ENCODE data around the gene TENM3.

The TENM3 gene

DNA sequence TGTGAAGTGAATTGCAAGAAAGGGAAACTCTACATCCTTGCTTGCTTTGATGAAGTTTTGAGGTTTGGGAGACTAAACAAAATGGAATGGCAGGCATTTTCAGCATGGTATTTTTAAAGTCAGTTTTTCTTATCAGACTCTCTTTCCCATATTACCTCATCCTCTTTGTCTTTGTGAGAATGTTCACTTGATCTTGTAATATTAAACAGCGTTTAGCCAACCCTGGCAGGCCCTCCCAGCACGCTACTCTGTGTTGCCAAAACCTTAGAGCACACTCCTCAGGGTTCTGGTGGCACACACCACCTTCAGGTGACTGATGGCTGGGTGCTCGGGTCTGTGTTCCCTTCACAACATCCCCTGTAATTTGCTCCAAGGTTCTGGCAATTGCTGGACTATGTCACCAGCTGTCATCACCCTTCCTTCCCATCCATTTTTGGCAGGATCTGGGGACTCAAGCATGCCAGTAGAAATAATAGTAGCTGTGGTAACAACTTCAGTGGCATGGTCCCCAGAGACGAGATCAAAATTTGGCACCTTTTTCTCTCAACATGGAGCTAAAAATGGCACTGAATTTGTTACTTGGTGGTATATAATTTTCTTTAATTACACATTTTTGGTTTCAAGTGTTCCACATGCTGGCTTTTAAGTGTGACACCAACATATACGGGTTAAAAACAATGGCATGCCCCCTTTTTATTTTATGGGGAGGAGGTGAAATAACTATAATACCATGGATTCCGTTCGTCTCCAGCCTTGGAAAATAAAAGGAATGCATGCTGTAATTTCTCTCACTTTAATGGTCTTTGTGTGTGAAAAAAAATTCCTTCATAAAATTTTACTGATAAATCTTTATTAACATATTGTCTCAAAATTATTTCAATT is 400.8 kb downstream of the TENM3 start:
- DNase-seq = no peak

DNA sequence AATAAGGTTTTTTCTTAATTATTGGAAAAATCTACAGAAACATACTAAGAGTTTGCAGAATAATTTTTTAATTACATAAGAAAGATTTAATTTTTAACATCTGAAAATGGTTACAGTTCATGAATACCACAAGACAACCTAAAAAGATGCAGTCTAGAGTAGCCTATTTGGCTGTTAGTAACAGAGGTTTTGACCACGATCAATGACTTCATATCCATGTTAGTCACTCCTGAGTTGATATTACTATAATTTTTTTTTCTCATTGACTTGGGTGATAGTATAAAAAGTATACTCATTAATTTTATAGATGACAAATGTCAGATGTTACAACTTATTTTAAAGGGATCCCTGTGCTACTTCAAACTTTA is 401.5 kb downstream of the TENM3 start:
- DNase-seq = no peak

DNA sequence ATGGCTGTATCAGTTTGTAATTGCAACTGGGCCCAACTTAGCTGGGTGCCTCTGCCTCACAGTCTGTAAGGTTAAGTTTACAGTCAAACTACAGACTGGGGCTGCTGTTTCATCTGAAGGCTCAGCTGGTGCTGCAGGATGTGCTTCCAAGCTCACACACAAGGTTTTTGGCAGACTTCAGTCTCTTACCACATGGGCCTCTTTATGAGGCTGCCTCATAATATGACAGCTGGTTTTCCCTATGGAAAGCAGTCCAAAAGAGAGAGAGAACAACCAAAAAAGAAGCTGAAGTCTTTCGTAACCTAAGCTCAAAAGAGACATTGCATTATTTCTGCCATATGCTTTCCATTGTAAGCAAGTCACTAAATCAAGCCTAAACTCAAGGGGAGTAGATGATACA is 402.3 kb downstream of the TENM3 start:
- no peak for DNase-seq

DNA sequence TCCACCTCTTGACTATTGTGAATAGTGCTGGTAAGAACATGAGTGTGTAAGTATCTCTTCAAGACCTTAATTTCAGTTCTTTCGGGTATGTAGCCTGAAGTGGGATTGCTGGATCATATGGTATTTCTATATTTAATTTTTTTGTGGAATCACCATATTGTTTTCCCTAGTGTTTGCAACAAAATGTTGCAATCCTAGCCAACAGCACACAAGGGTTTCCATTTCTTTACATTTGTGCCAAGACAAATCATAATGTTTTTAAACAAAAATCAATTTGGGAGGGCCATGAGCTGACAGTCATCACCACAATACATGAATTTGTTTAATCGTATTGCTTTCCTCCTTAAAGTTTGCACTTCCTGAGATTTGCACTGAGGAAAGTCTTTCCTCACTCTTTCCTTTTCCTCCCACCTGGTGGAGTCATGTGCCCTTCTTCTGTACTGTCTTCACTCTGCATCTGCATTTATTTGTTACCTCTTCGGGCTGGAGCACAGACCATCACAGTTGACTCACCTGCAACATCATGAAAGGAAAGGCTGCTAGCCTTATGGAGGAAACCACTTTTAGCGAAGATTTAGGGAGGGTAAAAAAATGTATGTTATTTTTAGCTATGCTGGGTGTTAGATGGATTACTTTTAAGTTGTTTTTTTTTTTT is 404.6 kb downstream of the TENM3 start:
- no peak for DNase-seq

DNA sequence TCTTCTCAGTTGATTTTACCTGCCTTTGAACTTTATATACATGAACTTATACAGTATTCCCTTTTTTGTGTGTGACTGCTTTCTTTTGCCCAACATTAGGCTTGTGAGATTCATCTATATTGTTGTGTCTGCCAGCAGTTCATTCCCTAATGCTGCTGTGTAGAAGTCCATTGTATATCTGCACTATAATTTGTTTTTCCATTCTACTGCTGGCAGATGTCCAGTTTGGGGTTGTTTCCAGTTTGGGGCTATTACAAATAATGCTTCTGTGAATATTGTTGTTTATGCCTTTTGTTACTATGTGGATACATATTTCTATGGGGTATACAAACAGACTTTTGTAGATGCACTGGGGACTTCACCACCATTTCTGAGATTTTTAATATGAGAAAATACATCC is 405.6 kb downstream of the TENM3 start:
- no peak for DNase-seq

DNA sequence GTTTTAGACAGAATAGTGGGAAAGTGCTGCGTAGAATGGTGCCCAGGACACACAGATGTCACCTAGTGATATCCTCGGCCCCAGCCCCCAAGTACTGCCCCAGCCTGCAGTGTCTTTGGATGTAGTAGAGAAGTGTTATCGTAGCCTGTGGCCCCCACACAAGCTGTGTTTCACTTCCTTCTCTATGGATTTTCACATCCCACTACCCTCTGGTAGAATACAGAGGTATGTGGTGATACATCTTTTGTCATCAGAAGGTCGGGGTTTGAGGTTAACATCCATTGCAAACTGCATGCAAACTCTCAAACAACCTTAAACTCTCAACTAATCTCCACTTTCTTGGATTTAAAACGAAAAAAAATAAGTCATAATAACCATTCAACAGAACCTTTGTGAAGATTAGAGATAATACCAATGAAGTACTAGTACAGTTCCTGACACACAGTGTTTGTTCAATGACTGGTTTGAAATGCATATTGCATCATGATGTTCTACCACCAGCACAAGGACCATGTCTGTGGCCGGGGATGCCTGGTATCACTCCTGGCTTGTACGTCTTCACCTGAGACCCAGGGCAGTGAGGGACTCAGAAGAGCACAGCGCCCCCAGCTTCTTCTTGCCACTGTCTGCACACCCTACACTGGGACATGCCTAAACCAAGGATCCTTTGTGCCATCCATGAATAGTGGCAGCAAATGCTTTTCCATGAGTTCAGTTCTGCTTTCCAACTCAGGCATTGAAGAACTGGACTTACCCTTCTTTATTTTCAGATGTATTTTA is 406.7 kb downstream of the TENM3 start:
- no peak for DNase-seq

DNA sequence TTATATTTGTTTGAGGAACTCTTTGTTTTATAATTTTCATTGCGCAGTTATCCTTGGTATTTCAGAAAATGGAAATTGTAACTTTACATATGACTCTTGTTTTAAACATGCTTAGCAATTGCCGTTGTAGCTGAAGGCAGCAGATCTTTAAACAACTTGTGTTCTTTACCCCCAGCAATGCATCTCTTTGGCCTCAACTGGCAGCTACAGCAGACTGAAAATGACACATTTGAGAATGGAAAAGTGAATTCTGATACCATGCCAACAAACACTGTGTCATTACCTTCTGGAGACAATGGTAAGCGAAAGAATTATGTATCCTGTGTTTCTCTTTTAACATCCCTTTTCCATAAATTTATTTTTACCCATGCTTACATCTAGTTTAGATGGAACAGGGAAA is 410.4 kb downstream of the TENM3 start:
- no peak for DNase-seq

DNA sequence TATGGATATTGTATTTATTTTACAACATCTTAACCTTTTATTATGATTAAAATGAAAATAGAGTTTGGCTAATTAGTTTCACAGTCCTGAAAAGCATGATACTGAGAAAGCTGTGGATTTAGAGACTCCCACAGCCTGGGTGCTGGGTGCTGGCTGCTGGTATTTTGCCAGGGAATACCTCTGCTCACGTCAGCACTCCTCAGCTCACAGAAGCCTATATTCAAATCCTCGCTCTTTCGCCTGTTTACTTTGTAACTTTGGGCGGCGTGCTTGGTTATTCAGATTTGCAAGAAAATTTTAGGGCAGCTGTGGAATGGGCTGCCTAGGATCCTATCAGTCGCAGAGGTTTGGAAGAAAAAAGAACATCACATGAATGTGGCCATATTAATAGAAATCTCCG is 412.1 kb downstream of the TENM3 start:
- DNase-seq = no peak

DNA sequence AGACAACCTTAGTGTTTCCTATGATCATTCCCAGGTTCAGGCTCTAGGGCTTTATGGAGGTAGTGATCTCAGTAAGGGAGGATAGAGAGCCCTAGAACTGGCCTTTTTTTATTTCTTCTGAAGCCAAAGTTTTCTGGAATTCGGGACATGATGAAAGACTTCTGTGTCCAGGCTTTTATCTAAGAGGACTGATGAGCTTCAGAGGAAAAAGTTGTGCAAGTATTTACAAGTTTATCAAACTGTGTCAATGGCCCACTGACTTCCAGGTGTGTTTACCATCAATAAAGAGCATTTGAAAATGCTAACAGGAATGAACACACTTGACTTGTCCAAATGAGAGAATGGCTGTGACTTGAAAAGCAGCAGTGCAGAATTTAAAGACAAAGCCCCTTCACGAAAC is 419.3 kb downstream of the TENM3 start:
- DNase-seq = no peak

DNA sequence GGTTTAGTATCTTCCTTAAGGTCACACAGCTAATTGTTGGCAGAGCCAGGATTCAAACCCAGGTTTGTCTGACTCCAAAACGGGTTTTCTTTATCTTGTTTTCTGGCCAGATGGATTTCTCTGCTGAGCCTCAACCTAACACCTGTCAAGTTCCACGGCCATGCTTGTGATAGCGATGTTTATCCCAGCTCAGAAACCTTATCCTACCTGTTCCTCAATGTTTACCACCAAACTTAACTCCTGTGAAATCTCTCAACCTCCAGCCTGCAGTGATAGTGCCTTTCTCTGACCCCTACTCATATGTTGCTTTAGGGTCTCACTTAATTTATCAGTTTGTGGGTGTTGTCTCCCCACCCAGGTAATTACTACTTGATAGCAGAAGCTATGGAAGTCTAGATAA is 428.0 kb downstream of the TENM3 start:
- no peak for DNase-seq

DNA sequence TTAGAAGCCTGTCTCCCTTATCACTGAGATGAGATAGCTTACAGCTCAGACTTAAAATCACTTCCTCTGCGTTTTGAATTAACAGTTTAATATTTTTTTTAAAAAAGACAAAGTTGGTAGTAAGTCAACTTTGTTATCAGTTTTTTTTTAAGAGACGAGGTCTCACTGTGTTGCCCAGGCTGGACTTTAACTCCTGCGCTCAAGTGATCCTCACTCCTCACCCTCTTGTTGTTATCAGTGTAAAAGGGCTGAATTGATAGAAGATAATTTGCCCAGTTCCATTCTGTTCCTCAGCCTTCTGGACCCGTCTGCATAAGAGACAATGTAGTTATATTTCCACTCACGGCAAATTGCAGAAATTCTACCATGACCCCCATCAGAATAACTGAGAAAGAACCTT is 428.5 kb downstream of the TENM3 start:
- DNase-seq = no peak

DNA sequence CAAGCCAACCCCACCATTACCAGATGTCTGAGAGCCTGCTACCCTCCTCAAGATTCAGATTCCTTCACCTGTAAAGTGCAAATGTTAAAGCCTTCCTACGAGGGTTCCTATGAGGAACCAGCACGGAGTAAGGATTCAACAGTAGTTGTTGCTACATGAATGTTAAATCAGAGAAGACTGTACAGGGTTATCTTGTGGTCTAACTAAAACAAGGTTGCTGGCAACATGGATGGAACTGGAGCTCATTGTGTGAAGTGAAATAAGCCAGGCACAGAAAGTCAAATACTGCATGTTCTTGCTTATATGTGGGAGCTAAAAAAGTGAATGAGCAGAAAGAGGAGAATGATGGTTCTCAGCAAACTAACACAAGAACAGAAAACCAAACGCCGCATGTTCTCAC is 435.4 kb downstream of the TENM3 start:
- DNase-seq = no peak

DNA sequence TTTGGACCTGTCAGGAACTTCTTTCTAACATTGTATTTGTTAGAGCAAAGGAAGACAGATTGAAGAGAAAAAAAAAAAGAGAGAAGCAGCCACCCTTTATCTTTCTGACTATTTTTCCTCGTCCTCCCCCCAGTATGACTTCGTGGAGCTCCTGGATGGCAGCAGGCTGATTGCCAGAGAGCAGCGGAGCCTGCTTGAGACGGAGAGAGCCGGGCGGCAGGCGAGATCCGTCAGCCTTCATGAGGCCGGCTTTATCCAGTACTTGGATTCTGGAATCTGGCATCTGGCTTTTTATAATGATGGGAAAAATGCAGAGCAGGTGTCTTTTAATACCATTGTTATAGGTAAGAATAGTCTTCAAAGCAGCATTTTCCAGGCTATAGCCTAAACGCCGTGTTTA is 436.3 kb downstream of the TENM3 start:
- DNase-seq = no peak

DNA sequence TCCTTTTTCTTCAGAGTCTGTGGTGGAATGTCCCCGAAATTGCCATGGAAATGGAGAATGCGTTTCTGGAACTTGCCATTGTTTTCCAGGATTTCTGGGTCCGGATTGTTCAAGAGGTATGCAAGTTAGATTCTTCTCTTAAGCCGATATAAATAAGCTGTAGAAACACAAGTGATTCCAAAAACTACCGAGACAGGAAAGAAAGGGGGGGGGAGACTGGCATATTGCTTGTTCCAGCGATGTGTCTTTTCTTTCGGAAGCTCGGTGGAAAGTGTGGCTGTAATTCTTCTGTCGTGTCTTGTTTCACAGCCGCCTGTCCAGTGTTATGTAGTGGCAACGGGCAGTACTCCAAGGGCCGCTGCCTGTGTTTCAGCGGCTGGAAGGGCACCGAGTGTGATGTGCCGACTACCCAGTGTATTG is 437.0 kb downstream of the TENM3 start:
- no peak for DNase-seq

DNA sequence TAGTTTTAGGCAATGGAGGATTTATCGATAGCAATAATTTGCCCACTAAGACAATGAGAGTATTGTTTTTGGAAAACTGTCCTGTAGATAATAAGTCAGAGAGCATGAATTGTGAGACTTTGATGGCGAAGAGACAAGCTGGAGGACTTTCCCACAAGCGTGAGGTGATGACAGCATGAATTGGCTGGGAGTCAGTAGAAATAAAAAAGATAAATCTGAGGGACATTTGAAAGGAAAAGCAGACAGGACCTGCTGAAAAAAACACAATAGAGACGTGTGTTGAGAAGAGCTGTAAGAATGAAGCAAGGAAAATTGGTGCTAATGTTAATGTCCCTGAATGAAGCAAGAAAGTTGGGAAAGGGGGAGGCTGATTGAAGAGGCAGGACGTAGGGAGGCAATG is 440.5 kb downstream of the TENM3 start:
- no peak for DNase-seq

DNA sequence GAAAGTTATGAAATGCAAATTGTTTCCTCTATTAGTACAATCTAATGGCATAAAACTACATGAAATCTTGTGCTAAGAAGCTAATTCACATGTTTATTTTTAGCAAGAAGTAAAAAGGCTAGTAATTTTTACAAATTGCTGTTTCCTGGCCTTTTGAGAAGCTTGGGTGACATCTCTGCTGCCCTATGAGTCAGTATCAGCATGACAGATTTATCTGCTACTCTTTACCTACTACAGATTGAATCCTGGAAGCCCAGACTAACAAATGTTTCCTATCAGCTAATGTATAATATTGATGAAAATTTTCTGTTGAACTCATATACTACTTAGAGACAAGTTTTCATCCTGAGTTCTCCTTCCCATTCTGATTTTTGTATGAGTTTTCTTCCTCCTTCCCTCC is 441.6 kb downstream of the TENM3 start:
- no peak for DNase-seq

DNA sequence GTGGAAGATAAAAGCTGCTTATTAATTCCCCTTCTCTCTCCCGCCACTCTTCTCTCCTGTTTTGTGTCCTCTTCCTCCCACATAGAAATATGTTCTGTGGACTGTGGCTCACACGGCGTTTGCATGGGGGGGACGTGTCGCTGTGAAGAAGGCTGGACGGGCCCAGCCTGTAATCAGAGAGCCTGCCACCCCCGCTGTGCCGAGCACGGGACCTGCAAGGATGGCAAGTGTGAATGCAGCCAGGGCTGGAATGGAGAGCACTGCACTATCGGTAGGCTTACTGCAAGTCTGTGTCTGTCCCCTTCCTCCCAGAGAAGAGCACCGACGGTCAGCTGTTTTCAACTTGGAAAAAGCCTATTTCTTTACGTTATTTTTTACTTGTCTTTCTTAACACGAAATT is 444.9 kb downstream of the TENM3 start:
- DNase-seq = no peak

DNA sequence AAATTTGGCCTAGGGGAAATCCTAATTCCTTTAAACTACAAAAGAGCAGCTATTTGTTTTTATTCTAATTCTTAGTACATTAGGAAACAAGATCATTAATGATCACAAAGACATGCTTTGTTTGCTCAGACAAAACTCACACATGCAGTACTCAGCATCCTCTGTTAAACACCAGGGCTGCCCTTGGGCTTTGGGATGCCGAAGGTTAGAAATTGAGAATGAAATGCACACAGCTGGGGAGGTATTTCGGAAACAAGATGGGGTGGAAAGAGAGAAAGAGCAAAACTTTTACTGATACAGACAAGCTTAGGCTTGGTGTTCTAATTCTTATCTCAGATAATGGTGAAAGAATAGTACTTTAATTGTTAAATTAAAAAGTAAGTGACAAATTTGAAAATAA is 451.3 kb downstream of the TENM3 start:
- DNase-seq = no peak

DNA sequence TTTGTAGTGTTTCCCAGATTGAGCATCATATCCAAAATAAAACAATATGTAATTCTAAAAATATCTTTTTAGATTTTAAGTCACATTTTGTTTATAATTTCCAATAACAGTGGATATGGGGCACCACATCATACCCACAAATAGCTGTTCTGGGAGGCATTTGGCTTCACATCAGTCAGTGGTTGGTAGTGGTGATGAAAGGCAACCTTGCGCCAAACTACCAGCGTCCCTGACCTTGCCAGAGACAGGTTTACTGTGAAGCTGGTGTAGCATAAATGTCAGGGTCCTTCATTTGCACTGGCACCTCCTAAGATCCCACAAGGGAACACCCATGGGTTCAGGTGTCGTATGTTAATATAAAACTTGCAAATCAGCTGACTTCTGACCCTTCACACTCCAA is 451.8 kb downstream of the TENM3 start:
- DNase-seq = no peak

DNA sequence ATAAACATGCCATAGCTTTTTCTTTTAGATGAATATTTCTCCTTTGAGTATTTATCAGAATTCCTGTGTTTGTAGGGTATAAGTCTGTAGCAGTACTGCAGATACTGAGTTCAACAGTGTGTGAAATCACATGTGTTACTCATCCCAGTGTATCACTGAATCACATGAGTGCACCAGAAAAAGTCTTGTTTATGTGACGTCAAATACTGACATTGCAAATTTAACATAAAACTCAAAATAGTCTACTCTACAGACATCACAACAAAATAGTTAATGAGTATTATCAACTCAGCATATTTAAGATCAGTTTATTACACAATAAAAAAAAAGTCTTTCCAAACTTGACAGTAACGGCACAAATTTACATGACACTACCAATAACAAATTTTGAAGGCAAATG is 452.6 kb downstream of the TENM3 start:
- DNase-seq = no peak

DNA sequence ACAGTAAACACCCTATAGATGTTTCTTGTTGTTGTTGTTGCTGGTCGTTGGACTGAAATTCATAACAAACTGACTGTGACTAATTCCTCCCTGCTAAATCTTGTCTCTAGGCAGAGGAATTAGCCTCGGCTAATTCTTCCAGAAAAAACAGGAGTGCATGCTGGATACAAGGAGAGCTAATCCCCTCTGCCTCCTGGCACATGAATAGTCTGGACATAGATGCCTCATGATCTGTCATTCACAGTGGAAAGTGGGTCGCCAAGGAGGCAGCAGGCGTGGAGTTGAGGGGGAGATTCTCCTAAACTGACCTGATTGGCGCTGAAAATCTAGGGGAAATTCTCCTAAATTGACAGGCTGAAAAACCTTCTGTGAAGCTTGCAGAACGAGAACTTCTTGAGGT is 453.9 kb downstream of the TENM3 start:
- DNase-seq = no peak

DNA sequence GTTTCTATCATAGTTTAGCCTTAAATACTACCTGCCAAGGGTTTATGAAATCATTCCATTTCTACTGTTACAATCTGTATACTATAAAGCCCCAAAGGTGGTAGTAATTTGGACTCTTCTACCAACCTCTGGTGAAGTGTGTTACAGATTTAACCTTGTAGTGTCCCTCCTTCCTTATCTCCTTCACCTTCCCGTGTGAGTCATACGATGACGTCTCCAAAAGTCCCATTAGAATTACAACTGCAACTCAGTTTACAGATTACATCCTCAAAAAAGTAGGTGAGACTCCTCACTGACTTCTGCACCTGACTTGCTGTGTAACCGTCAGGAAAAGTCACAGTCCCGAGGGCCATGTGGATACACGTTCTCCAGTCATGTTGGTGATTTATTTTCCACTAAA is 455.0 kb downstream of the TENM3 start:
- DNase-seq = no peak

DNA sequence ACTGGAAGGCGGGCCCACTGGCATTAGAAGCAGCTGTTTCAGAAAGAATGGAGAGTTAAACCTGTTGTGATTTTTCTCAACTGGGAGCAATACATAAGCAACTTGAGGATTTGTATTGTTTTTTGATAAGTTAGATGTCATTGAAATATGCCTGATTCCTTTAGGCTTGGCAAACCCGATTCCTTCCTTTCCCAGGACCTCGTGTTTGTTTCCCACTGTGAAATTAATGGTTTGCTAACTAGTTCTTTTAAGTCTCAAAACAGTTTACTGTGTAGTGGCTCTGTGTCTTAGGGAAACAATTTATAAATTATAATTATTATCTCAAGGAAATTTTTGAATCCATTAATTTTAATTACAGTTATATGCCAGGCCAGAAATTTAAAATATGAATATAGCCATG is 456.0 kb downstream of the TENM3 start:
- no peak for DNase-seq

DNA sequence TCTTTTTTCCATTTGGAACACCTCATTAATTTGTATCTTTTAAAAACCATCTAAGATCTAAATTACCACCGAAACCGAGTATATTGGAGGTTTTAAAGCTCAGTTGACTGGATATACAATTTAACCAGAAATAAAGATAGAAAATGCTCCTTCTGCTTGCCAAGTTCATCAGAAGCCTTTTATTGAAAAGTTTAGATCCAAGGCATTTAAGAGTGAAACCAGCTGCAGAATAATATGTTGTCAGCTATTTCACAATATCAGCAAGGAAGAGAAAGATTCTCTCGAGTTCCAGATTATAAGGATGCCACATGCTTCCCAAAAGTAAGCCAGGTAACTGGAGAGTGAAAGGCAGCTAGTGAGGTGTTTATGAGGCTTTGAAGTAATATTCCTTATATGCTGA is 456.6 kb downstream of the TENM3 start:
- DNase-seq = no peak
